Heart right ventricle (tissue), 16 donors: ENCODE results near the gene CPSF4L. TPM values are rescaled to one million over a fixed set of nuclear protein-coding genes. Genes with fewer than 3 reads are reported as not detected.

Experiments used
- ATAC-seq, 8 donors: fragments of 200-7000 bp; cut with Tn5 transposase; one replicate each; pipeline ENCODE4 v1.9.1; 2020; ENCODE audit warnings: mild to moderate bottlenecking in 8 of 8, moderate library complexity in 8 of 8, moderate number of reproducible peaks in 1 of 8
- DNase-seq, 2 donors: peaks; one replicate each; pipeline ENCODE4 v3.0.0-alpha.2; 2020
- H3K27ac ChIP-seq, 10 donors: fragments of 200-600 bp; sonication (generic) in 2 of 10; one replicate each; pipeline versions ENCODE4 v1.5.0 to v1.8.0; 2020 to 2022; ENCODE audit warnings: mild to moderate bottlenecking in 3 of 10
- H3K27me3 ChIP-seq, 7 donors: fragments of 200-600 bp; one replicate each; pipeline ENCODE4 v1.8.0; 2021 to 2022; ENCODE audit warnings: mild to moderate bottlenecking in 2 of 7
- H3K36me3 ChIP-seq, 9 donors: fragments of 200-600 bp; sonication (generic) in 1 of 9; one replicate each; pipeline versions ENCODE4 v1.5.0 to v1.8.0; 2020 to 2022; ENCODE audit warnings: mild to moderate bottlenecking in 2 of 9
- H3K4me1 ChIP-seq, 9 donors: fragments of 200-600 bp; sonication (generic) in 1 of 9; one replicate each; pipeline versions ENCODE4 v1.5.0 to v1.8.0; 2020 to 2022; ENCODE audit warnings: mild to moderate bottlenecking in 4 of 9
- H3K4me3 ChIP-seq, 10 donors: fragments of 200-600 bp; sonication (generic) in 2 of 10; one replicate each; pipeline versions ENCODE4 v1.5.0 to v1.8.0; 2020 to 2022; ENCODE audit warnings: mild to moderate bottlenecking in 7 of 10, moderate library complexity in 2 of 10
- H3K9me3 ChIP-seq, 11 donors: fragments of 200-600 bp in 10 of 11; sonication (generic) in 2 of 11; one replicate each; pipeline versions ENCODE4 v1.5.0 to v1.8.0; 2013 to 2022; ENCODE audit warnings: mild to moderate bottlenecking in 2 of 11, control low read depth in 1 of 11, moderate library complexity in 1 of 11
- WGBS, 2 donors: extraction: QIAGEN DNeasy Blood & Tissue Kit; methylation state at CpG; one replicate each; pipeline ENCODE4 v1.1.7; 2013; ENCODE audit warnings: inconsistent platforms in 1 of 2; 5-methylcytosine and 5-hydroxymethylcytosine counted together
- intact Hi-C, 10 donors: fragments of 100-400 bp; cut with DNase I; formaldehyde crosslinking; loops; one replicate each; pipeline versions ENCODE4 v1.11.1 to v1.14.2; 2022
- polyA plus RNA-seq, 2 donors: library from polyadenylated mRNA; stranded (reverse); fragments of 200-250 nt; gene quantifications; one replicate each; pipeline ENCODE4 v1.2.3, GENCODE V29; 2013
- total RNA-seq, 10 donors: library from RNA; stranded (reverse); fragmentation: NEBNext Ultra II Directional in 3 of 10; extraction: Animal tissue kit (Norgen Biotek cat#: 25700) in 3 of 10; gene quantifications; one replicate each; pipeline versions ENCODE4 v1.2.1 to v1.2.4, GENCODE V29; 2021 to 2023
- TF ChIP-seq, protein P1 (sequence below), 9 donors: fragments of 200-600 bp; sonication (generic) in 2 of 9; IDR thresholded peaks; one replicate each; pipeline versions ENCODE4 v1.5.0 to v1.8.0; 2021 to 2022; ENCODE audit warnings: antibody characterized with exemption in 9 of 9, mild to moderate bottlenecking in 5 of 9, moderate library complexity in 1 of 9
- donor health status: Arrhythmogenic right ventricular cardiomyopathy.
- donor health status: ischemic (EF 13 %, LVEDD 7.1; RV severe dilation, severe dysfunction).
- donor health status: healthy with polysubstance abuse.
- donor health status: DM: no; HTN: yes; CAD: no.
- donor health status: DM: no; HTN: no; CAD: no.
- donor health status: ischemic (EF 25% LVEDD 6.9; RV normal size, moderate dysfunction).
- donor health status: ischemic (EF 25% LVEDD 5.7; RV mildly dilated, moderate dysfunction).
- donor health status: healthy.
- donor health status: DM: yes; HTN: yes; CAD: no.
- donor health status: Ischemic cardiomyopathy.
- donor health status: ischemic (EF 35%, LVEDD 5.7; RV mildly dilated, moderate dysfunction).
- donor health status: nonischemic (EF 11% LVEDD 7.7; RV severe dilation, severe dysfunction).
- donor health status: DM: yes; HTN: yes; CAD: no.
- donor health status: PGD.
- donor health status: ischemic (EF 29% LVEDD 5.4; RV normal size, mild dysfunction).
- donor health status: nonischemic (EF 23%, LVEDD 6.1; RV moderate dilation, normal function).

The CPSF4L gene
- total and polyA plus RNA-seq, 12 donors: not detected

DNA sequence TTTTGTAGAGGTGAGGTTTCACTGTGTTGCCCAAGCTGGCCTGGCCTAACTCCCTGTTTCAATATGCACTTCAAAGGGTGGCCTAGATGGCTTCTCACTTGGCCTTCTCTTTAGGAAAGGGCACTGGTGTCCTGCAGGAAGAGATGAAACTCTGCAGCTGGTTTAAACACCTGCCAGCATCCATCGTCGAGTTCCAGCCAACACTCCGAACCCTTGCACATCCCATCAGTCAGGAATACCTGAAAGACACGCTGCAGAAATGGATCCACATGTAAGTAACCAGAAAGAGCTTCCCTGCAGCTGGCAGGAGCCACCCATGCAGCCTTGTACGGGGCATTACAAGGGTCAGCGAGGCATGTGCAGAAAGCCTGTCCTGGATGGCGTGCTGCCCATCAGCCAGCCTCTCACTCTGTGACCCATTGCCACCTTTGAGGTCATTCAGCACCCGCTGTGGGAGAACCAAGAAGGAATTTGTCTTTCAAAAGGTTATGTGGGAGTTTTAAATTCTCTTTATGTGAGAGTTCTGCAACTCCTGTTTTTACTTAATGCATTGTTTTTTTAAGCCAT is 61.8 kb downstream of the CPSF4L start:
- Histone ChIP-seq H3K27ac (no peak overlapping the region), H3K4me3 (no peak overlapping the region), H3K27me3 (no peaks in the 10 kb centered on the region), H3K4me1 (peaks cover 2 to 38% (median 24%) of the 10 kb centered on the region in 9 donors), H3K36me3 (peaks cover 0 to 95% (median 67%) of the 10 kb centered on the region in 9 donors), H3K9me3 (no peaks in the 10 kb centered on the region)
- intact Hi-C loops: loop anchor here in 1 of 10 donors (5.0 kb wide), 1 partner anchor 32 kb away; a partner anchor contains a TSS
- 95% methylated on average over 8 of the region's 8 CpGs for WGBS, 2 donors
- ATAC-seq (no peak), DNase-seq (no peak)
- TF ChIP-seq, protein P1, sequence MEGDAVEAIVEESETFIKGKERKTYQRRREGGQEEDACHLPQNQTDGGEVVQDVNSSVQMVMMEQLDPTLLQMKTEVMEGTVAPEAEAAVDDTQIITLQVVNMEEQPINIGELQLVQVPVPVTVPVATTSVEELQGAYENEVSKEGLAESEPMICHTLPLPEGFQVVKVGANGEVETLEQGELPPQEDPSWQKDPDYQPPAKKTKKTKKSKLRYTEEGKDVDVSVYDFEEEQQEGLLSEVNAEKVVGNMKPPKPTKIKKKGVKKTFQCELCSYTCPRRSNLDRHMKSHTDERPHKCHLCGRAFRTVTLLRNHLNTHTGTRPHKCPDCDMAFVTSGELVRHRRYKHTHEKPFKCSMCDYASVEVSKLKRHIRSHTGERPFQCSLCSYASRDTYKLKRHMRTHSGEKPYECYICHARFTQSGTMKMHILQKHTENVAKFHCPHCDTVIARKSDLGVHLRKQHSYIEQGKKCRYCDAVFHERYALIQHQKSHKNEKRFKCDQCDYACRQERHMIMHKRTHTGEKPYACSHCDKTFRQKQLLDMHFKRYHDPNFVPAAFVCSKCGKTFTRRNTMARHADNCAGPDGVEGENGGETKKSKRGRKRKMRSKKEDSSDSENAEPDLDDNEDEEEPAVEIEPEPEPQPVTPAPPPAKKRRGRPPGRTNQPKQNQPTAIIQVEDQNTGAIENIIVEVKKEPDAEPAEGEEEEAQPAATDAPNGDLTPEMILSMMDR (IDR thresholded peaks at IDR 0.05): no peak

DNA sequence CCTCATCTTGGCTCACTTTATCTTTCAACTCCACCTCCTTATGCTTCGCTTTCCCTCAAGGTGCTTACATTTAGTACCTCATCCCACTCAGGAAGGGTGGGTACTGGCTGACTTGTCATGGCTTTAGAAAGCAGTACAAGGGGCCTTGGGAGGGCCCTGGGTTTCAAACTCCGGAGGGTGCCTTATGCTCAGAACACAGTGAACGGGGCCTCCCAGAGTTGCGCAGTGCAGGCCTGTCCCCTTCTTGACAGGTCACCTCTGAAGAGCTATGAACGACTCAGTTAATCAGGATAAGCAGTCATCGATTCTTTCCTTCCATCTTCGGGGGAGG is 62.8 kb downstream of the CPSF4L start:
- 94% methylated on average over 7 of the region's 7 CpGs for WGBS, 2 donors
- peaks cover 2 to 42% (median 23%) of the 10 kb centered on the region in 9 donors for H3K4me1 ChIP-seq
- intact Hi-C loops: loop anchor here in 1 of 10 donors (5.0 kb wide), 1 partner anchor 33 kb away; a partner anchor contains a TSS
- ATAC-seq: no peak
- DNase-seq: no peak
- H3K4me3 ChIP-seq: no peak overlapping the region
- no peak overlapping the region for H3K27ac ChIP-seq
- no peaks in the 10 kb centered on the region for H3K27me3 ChIP-seq
- no peaks in the 10 kb centered on the region for H3K9me3 ChIP-seq
- peaks cover 0 to 86% (median 63%) of the 10 kb centered on the region in 9 donors for H3K36me3 ChIP-seq
- TF ChIP-seq, protein P1 (IDR thresholded peaks at IDR 0.05): no peak

Other genes starting within 250 kb of the CPSF4L start
- gene SLC39A11, start 169.2 kb downstream of the CPSF4L start, total RNA-seq: 10 to 100 TPM in 1 of 10 donors, 1 to 10 TPM in 9; 3.9 to 11.3 (median 7.1) TPM
- gene SLC39A11, start 169.2 kb downstream of the CPSF4L start, polyA plus RNA-seq: 1 to 10 TPM; 2.4 to 4.5 TPM
- gene SSTR2, start 96.9 kb downstream of the CPSF4L start, total RNA-seq: 1 to 10 TPM in 2 of 10 donors, under 1 TPM in 8; 0.04 to 1.2 (median 0.44) TPM
- gene SSTR2, start 96.9 kb downstream of the CPSF4L start, polyA plus RNA-seq: under 1 TPM; 0.16 to 0.37 TPM
- 10 to 100 TPM; 44.4 to 70.6 (median 58.0) TPM for gene COG1, start 68.8 kb downstream of the CPSF4L start, total RNA-seq
- 10 to 100 TPM; 27.1 to 97.2 TPM for gene COG1, start 68.8 kb downstream of the CPSF4L start, polyA plus RNA-seq
- gene CDC42EP4, start 50.1 kb upstream of the CPSF4L start, total RNA-seq: 10 to 100 TPM; 22.0 to 87.6 (median 32.1) TPM
- 10 to 100 TPM; 18.6 to 32.8 TPM for gene CDC42EP4, start 50.1 kb upstream of the CPSF4L start, polyA plus RNA-seq